Right ventricle myocardium superior (tissue), 1 donor: ENCODE results near the gene PHF13. TPM values are rescaled to one million over a fixed set of nuclear protein-coding genes. Genes with fewer than 3 reads are reported as not detected.
"Not testable (repeated sequence)": the region's sequence is repeated elsewhere in the genome, so short reads cannot be mapped to it uniquely, and the experiment has no call there.

Source experiments
- ATAC-seq: fragments of 200-7000 bp; cut with Tn5 transposase; one replicate; pipeline ENCODE4 v1.9.1; 2020; ENCODE audit warnings: mild to moderate bottlenecking; ENCODE audit not compliant: poor library complexity
- DNase-seq: peaks from one replicate; pipeline ENCODE4 v3.0.0-alpha.2; 2020
- intact Hi-C: fragments of 100-400 bp; cut with DNase I; formaldehyde crosslinking; loops from one replicate; pipeline ENCODE4 v1.11.2; 2022
- total RNA-seq: library from RNA; stranded (reverse); fragmentation: NEBNext Ultra II Directional; extraction: Animal tissue kit (Norgen Biotek cat#: 25700); gene quantifications from one replicate; pipeline ENCODE4 v1.2.1, GENCODE V29; 2021
- donor health status: DM: no; HTN: yes; CAD: no; lungs with severe emphysema.

Gene PHF13
- total RNA-seq, 1 donor from 2014 or later = 8.6 TPM

DNA sequence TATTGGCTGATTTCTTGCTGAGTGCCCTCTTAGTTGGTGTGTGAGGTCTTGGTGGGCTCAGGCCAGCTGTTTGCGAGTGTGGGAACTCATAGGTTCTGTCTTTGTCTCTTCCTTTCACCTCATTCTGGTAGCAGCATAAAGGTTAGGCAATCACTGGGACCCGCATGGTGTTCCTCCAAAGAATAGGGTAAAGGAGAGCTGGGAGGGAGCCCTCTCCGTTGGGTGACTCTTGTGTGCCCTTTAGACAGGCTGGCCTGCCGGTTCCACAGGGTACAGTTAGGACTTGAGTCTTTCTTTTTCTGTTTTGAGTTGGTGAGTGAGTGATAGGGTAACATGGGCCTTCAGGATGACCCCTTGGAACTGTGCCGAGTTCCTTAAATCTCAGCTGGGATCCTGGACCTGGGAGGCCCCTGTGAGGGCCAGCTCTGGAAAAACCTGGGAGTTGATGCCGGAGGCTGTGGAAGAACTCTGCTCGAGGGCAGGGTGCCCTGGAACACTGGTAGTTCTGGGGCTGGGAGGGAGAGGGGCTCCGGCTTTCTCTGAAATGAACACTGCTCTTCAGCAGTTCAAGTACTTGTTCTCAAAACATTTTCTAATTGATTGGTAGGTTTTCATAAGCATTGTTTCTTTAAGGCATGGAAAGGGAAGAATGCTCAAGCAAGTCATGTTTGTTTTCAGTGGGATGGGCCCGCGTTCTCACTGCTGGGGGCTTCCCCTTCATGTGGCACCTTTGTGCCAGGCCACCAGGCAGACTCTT lies 9.0 kb downstream of the PHF13 start:
- intact Hi-C loops = no loop called here

GRCh38 chr1:6623269-6623965 lies 9.9 kb downstream of the PHF13 start:
- ATAC-seq (no peak), DNase-seq (no peak)
- intact Hi-C loops = no loop called here

More for the DNA sequence above, 9.0 kb downstream of the PHF13 start:
- no peak for DNase-seq
- no peak for ATAC-seq

GRCh38 chr1:6624710-6625583 lies 11.4 kb downstream of the PHF13 start, which contains the start of gene THAP3:
TSS of gene THAP3 (plus strand) at chr1:6624868. CDS start at chr1:6625219, 351 bp downstream.
- ATAC-seq (peak; percentile 96), DNase-seq (peak; percentile 93)
- intact Hi-C loops = no loop called here

DNA sequence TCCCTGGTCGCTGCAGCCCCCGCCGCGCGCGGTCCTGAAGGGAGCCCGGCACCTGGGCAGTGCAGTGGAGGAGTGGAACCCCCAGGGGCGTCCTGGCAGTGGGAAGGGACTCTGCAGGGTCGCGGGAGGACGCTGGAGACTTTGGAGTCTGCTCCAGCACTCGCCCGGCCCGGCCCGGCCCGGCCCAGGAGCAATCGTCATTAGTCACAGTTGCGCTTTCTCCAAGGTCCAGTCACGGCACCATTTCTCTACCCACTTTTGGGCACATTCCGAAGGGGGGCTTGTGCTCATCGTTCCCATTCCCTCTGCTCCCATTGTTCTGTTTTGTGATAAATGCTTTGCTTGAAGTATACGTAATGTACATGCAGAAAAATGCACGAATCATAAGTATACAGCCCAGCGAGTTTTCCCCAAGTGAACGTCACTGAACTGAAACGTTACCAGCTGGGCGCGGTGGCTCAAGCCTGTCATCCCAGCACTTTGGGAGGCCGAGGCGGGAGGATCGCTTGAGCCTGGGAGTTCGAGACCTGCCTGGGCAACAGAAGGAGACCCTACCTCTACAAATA lies 12.1 kb downstream of the PHF13 start:
- intact Hi-C loops = no loop called here
- no peak for DNase-seq

DNA sequence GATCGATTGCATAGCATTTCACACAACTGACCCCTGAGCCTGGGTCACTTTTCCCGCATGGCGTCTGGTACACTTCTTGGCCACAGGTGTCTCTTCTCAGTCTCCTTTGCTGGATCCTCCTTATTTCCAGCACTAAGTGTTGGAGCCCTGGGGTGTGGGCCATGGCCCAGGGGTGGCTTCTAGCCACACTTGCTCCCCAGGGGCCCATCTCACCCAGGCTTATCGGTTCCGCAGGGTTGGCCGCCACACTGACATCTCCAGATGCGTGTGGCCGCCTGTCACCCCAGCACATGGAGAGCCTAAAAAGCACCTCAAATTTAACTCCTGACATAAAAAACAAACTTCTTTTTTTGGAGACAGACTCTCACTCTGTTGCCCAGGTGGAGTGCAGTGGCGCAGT lies 13.5 kb downstream of the PHF13 start:
- ATAC-seq (no peak), DNase-seq (no peak)
- intact Hi-C loops = no loop called here

More for the DNA sequence above, 12.1 kb downstream of the PHF13 start:
- ATAC-seq = peak; percentile 26

DNA sequence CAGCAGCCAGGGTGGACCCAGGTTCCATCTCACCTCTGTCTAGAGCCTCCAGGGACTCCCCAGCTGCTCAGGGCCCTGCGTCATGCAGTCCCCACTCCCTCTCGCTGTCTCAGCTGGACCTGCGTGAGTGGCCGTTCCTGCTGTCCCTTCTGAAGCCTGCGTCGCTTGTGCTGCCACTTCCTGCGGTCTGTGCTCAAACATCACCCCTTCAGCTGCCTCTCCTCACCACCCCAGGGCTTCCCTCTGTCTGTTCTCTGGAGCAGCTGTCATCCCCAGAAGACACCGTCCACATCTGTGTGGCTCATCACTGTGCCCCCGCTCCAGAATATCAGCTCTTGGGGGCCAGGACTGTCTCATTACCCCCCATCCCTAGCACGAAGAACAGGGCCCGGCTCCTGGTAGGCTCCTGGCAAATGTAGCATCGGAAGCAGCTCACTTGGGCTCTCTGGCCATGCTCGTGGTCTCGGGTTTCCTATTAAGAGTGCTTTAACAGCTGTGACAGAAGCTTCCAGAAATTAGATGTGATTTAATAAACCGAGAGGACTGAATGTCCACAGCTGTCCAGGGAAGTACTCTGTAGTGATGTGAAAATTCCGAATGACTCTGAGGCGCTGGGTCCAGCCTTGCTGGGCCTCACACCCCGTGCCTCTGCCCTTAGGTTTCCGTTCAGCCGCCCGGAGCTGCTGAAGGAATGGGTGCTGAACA lies 14.5 kb downstream of the PHF13 start:
- ATAC-seq = no peak
- intact Hi-C loops = no loop called here

DNA sequence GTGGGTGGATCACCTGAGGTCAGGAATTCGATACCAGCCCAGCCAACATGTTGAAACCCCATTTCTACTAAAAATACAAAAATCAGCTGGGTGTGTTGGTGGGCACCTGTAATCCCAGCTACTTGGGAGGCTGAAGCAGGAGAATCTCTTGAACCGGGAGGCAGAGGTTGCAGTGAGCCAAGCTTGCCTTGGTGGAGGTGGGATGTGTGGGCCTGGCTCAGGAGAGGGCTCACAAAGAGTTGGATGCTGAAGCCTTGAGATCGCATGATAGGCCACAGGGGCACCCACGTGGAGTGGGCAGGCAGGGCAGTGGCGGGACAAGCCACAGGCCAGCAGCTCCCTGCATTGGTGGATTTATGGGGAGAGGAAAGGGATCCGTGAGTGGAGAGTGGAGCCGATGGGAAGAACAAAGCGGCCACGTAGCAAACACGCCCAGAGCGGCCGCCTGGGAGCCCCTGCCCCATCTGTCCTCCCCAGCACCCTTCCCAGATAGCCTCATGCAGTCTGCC lies 15.5 kb downstream of the PHF13 start:
- intact Hi-C loops = no loop called here
- ATAC-seq (no peak), DNase-seq (no peak)

More for the DNA sequence above, 14.5 kb downstream of the PHF13 start:
- no peak for DNase-seq

DNA sequence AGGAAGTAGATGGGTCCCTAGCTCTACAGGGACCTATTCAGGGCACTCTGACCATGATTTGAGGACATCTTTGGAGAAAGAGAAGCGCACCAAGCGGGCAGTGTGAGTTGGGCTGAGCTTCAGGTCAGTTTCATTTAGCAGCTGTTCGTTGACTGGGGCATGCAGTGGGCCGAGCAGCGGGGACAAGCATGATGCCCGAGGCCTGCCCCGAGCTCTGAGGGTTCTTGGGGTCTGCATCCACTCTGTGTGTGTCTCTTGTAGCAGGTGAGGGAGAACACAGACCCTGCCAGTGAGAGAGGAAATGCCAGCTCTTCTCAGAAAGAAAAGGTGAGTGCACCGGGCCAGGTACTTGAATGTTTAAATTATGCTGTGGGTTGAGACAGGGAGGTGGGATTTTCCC lies 16.5 kb downstream of the PHF13 start:
- ATAC-seq = no peak
- intact Hi-C loops = no loop called here

GRCh38 chr1:6631058-6631457 lies 17.5 kb downstream of the PHF13 start:
- DNase-seq = no peak
- intact Hi-C loops = no loop called here
- ATAC-seq = no peak

More for the DNA sequence above, 16.5 kb downstream of the PHF13 start:
- DNase-seq = no peak

DNA sequence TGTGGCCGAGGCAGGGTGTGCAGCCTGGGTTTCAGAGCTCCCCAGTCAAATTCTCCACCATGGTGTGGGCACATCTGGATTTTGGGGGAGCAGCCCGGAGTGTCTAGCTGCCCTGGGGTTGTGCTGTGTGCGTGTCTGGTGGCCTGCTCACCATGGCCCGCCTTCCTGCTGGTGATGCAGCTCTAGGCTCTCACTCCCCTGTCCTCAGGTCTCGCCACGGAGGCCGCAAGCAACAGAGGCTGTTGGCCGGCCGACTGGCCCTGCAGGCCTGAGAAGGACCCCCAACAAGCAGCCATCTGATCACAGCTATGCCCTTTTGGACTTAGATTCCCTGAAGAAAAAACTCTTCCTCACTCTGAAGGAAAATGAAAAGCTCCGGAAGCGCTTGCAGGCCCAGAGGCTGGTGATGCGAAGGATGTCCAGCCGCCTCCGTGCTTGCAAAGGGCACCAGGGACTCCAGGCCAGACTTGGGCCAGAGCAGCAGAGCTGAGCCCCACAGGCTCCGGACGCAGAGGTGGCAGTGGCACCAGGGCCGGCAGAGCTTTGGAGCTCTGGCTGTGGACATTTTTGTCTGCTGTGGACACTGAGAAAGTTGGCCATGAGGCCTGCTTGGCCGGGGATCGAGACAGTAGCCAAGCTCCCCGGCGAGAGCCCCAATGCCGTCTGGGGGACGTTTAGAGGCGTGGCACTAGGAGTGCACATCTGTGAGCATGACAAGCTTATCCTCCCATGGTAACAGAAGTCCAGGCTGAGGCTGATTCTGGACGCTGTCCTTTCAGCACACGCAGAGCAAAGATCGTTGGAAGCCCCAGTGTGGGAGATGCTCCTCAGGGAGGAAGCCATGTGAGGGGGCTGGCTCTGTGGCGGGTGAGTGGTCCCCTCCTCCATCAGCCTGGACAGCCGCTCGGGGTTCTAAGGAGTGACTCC lies 19.3 kb downstream of the PHF13 start:
- DNase-seq (no peak), ATAC-seq (no peak)
- intact Hi-C loops = no loop called here

DNA sequence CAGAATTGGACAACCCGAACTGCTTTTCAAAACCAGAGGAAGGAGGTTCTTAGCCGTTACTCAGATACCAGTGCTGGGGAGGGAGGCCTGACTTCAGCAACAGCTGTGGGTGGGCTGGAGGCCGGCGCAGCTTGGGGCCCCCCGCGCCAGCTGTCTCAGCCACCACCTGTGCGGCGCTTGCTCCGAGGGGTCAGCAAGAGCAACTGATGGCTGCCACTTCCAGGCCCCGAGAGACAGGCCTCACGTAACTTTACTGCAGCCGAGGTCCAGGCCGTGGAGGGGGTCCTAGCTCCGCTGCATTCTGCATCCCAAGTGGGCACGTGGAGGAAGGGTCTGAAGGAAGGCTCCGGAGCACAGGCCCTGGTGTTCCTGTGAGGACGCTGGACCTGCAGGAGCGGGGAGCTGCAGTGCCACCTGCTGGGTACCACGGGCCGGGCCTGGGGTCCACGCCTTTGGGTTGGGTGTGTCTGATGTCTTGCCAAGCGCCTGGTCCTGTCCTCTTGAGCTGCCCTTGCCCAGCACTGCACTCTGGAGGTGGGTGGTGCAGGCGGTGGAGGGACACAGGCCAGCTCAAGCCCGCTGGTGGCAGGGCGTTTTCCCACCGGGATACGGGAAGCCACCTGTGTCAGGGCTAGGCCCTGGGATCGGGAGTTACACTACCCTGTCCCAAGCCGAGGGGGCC lies 21.0 kb downstream of the PHF13 start:
- peak; percentile 76 for DNase-seq
- intact Hi-C loops = no loop called here

DNA sequence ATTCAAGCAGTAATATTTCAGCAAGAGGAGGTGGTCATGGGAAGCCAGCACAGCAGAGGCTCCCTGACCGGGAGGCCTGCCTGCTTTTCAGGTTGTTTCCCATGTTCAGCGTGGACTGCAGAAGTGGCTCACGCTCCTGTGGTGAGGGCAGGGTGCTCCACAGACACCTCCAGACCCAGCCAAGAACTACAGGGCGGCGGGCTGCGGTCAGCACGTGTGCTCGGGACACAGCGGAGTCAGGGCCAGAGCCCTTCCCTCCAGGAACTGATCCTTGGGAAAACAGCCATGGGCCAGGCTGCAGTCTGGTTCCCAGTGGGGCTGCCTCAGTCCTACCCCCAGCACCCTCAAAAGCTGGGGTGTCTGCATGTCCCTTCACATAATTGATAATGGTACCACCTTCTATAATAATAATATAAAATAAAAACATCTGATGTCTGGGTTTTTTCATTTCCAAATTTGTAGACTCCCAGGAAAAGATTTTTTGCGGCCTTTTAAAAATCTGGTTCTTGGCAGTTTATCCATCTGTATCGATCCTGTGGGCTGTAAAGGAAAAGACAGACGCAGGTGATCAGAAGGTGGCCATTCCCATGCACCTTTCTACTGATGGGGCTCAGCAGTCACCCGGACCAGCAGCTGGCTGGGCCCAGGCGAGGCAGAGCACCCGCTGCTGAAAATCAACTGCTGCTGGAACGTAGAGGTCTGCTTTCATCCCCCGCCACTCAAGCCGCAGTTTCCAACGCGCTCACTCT lies 21.8 kb downstream of the PHF13 start:
- ATAC-seq (no peak), DNase-seq (peak; percentile 14)
- intact Hi-C loops = no loop called here

More for the DNA sequence above, 21.0 kb downstream of the PHF13 start:
- ATAC-seq = peak; percentile 73

DNA sequence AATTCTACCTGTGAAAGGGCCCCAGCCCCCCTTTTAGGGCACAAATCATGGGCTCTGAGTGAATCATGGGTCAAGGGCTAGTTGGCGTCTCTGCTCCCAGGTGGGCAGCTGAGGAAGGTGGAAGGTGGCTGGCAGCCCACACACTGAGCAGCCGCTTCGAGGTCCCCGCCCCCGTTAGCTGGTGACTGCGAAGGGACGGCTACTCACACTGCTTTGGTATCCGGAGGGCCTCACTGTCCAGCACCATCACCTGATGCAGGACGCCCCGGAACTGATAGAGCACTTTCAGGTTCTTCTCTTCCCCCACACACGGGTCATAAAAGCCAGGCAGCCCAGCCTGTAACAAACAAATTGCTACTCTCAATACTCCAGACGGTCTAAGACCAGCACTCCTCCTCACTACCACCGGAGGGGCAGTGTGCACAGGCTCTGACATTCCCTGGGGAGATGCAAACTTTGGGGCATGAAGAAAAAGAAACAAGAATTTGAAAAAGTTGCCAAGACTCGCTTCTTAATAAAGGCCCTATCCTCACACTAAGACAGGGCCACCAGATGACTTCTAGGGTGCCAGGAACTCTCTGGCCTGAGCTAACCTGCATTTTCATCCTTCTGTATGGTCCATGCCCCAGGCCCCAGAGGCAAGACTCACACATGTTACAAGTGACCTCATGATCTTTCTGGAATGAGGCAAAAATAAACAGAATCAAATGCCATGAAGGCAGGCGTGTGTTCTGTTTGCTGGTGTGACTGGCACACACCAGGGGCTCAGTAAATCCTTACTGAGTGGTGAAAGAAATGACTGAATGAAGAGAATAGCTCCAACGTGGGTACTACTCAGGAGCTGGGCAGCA lies 22.6 kb downstream of the PHF13 start:
- intact Hi-C loops = no loop called here
- ATAC-seq (no peak), DNase-seq (peak; percentile 34)

DNA sequence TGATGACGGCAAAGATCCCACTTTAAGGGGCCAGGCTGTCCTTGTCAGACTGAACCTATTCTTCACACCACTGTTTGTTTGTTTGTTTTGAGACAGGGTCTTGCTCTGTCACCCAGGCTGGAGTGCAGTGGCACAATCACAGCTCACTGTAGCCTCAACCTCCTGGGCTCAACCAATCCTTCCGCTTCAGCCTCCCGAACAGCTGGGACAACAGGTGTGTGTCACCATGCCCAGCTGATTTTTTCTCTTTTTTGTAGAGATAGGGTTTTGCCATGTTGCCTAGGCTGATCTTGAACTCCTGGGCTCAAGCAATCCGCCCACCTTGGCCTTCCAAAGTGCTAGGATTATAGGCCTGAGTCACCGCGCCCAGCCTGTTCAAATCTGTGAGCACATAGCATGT lies 23.2 kb downstream of the PHF13 start:
- DNase-seq, ATAC-seq, intact Hi-C loops: not testable (repeated sequence)

DNA sequence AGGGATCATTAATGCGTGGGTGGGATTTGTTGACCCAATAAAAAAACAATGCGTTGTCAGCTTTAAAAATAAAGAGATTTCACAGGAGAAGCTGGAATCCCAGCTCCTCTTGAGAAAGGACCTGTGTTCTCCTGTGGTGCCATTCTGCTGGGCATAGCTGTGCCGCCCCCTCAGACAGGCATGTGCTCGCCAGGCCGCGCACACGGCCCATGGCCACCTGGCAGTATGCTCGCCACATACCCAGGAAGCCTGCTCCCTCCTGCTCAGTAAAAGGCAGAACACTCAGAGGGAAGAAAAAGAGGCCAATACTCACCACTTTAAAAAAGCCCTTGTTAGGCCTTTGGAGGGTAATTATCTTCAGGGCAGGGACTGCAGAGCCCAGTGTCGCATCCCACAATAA lies 24.2 kb downstream of the PHF13 start:
- intact Hi-C loops = no loop called here
- no peak for ATAC-seq

More for the DNA sequence above, 24.2 kb downstream of the PHF13 start:
- DNase-seq = no peak
